GM12891 (cell line): ENCODE data around the gene ZNF865.

Experiments used
- POLR2A ChIP-seq: IDR thresholded peaks from 2 replicates; pipeline ENCODE4 v1.6.1; 2011; ENCODE audit warnings: low read depth, low read length, control low read depth
- TAF1 ChIP-seq: IDR thresholded peaks from 2 replicates; pipeline ENCODE4 v1.6.1; 2011; ENCODE audit warnings: low read depth, low read length, control low read depth

GRCh38 chr19:55580628-55581144, 24.8 kb upstream of the ZNF865 start, which contains the start of gene ZNF579:
- TF ChIP-seq TAF1 (no peak), POLR2A (0 out of 2 replicates have a peak, but pooled peaks have one; percentile 42)
